Lung (tissue), 12 donors: ENCODE data around the gene IGSF23. TPM values are rescaled to one million over a fixed set of nuclear protein-coding genes. Genes with fewer than 3 reads are reported as not detected.
"Not testable (repeated sequence)": the region's sequence is repeated elsewhere in the genome, so short reads cannot be mapped to it uniquely, and the experiment has no call there.

ENCODE experiments used
- ATAC-seq: fragments of 200-7000 bp; cut with Tn5 transposase; one replicate; pipeline ENCODE4 v1.9.1; 2020; ENCODE audit warnings: moderate number of reproducible peaks; ENCODE audit not compliant: insufficient read depth, low FRiP score
- DNase-seq, 3 donors: peaks; one replicate each; pipeline ENCODE4 v3.0.0-alpha.2; 2013 to 2017
- H3K27ac ChIP-seq, 2 donors: one replicate each; pipeline ENCODE4 v1.5.1; 2013; ENCODE audit warnings: mild to moderate bottlenecking in 2 of 2, moderate library complexity in 2 of 2, control low read depth in 1 of 2, inconsistent platforms in 1 of 2, low read depth in 1 of 2, low read length in 1 of 2
- H3K27me3 ChIP-seq, 3 donors: one replicate each; pipeline ENCODE4 v1.5.1; 2013; ENCODE audit warnings: low read length in 2 of 3; ENCODE audit not compliant: control insufficient read depth in 3 of 3, insufficient read depth in 3 of 3
- H3K36me3 ChIP-seq, 4 donors: one replicate each; pipeline ENCODE4 v1.5.1; 2013; ENCODE audit warnings: low read length in 4 of 4, mild to moderate bottlenecking in 1 of 4, moderate library complexity in 1 of 4; ENCODE audit not compliant: control insufficient read depth in 4 of 4, insufficient read depth in 4 of 4
- H3K4me1 ChIP-seq, 5 donors: one replicate each; pipeline ENCODE4 v1.5.1; 2013; ENCODE audit warnings: low read length in 5 of 5, mild to moderate bottlenecking in 2 of 5, moderate library complexity in 1 of 5; ENCODE audit not compliant: control insufficient read depth in 5 of 5, insufficient read depth in 5 of 5
- H3K4me3 ChIP-seq: one replicate; pipeline ENCODE4 v1.5.1; 2013; ENCODE audit warnings: mild to moderate bottlenecking, control low read depth, moderate library complexity
- H3K9ac ChIP-seq, 2 donors: one replicate each; pipeline ENCODE4 v1.5.1; 2013; ENCODE audit warnings: low read length in 2 of 2, control low read depth in 1 of 2; ENCODE audit not compliant: insufficient read depth in 1 of 2
- H3K9me3 ChIP-seq, 4 donors: one replicate each; pipeline ENCODE4 v1.5.1; 2013; ENCODE audit warnings: low read length in 3 of 4, mild to moderate bottlenecking in 1 of 4, moderate library complexity in 1 of 4; ENCODE audit not compliant: control insufficient read depth in 4 of 4, insufficient read depth in 3 of 4
- WGBS, 2 donors: extraction: QIAGEN DNeasy Blood & Tissue Kit; methylation state at CpG; one replicate each; pipeline ENCODE4 v1.1.7; 2013; 5-methylcytosine and 5-hydroxymethylcytosine counted together
- polyA plus RNA-seq, 2 donors: library from polyadenylated mRNA; stranded (reverse); fragments of 200-250 nt; gene quantifications; one replicate each; pipeline ENCODE4 v1.2.1, GENCODE V29; 2013
- total RNA-seq, 2 donors: library from RNA; depleted of rRNA in 1 of 2; stranded (reverse); fragments of >200 nt in 1 of 2; gene quantifications; one replicate each; pipeline ENCODE4 v1.2.1, GENCODE V29; 2014 to 2021
- TF ChIP-seq, protein P1 (sequence below): IDR thresholded peaks from 2 replicates; pipeline ENCODE4 v1.5.1; 2012; ENCODE audit warnings: mild to moderate bottlenecking; ENCODE audit errors: control extremely low read depth, extremely low read depth
- donor health status: control.
- donor health status: control.
- donor health status: Bipolar disorder and iron deficiency.
- donor health status: healthy.
- donor health status: DM: yes; HTN: yes; CAD: no.

Gene IGSF23
- total and polyA plus RNA-seq, 4 donors = not detected

DNA sequence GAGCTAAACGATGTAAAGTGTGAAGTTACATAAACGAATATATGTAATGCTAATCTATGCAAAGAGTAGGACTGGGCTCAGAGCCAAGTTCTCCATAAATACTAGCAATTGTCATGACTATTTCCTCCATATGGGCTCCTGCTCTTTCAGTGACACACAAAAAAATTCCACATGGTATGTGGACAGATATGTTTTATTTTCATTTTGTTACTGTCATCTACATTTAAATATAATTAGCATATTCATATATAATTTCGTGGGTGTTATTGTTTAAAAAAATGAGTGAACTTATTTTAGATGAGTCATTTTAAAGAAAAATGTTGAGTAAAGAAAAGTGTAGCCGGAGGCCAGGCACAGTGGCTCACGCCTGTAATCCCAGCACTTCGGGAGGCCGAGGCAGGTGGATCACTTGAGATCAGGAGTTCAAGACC is 5.0 kb upstream of the IGSF23 start:
- DNase-seq (peak; percentile 51 to 87 (median 85)), ATAC-seq (no peak)
- 53 to 59% methylated on average over 7 of the region's 7 CpGs for WGBS, 2 donors
- no peak overlapping the region for H3K27ac ChIP-seq
- H3K36me3 ChIP-seq = no peaks in the 10 kb centered on the region
- H3K4me3 ChIP-seq = no peak overlapping the region
- no peaks in the 10 kb centered on the region for H3K9me3 ChIP-seq
- TF ChIP-seq, protein P1, sequence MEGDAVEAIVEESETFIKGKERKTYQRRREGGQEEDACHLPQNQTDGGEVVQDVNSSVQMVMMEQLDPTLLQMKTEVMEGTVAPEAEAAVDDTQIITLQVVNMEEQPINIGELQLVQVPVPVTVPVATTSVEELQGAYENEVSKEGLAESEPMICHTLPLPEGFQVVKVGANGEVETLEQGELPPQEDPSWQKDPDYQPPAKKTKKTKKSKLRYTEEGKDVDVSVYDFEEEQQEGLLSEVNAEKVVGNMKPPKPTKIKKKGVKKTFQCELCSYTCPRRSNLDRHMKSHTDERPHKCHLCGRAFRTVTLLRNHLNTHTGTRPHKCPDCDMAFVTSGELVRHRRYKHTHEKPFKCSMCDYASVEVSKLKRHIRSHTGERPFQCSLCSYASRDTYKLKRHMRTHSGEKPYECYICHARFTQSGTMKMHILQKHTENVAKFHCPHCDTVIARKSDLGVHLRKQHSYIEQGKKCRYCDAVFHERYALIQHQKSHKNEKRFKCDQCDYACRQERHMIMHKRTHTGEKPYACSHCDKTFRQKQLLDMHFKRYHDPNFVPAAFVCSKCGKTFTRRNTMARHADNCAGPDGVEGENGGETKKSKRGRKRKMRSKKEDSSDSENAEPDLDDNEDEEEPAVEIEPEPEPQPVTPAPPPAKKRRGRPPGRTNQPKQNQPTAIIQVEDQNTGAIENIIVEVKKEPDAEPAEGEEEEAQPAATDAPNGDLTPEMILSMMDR = no peak
- H3K9ac ChIP-seq = no peak overlapping the region
- H3K27me3 ChIP-seq = no peaks in the 10 kb centered on the region
- peaks cover 0 to 10% (median 4%) of the 10 kb centered on the region in 5 donors for H3K4me1 ChIP-seq

DNA sequence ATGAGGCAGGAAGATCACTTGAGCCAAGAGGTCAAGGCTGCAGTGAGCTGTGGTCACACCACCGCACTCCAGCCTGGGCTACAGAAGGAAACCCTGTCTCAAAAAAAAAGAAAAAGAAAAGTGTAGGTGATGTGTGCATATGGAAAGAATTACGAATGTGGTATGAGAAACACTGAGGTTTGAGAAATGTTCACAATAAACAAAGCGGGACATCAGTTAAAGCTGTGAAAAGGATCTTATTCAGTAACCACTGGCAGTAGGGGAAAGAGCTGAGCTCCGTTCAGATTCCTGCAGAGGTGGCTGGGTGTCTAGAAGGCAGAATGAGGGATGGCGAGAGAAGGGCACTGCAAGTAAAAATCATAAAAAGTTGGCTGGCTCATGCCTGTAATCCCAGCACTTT is 4.1 kb upstream of the IGSF23 start:
- TF ChIP-seq, protein P1 = no peak
- Histone ChIP-seq H3K27ac (no peak overlapping the region), H3K9me3 (no peaks in the 10 kb centered on the region), H3K36me3 (no peaks in the 10 kb centered on the region), H3K4me1 (peaks cover 0 to 7% (median 4%) of the 10 kb centered on the region in 5 donors), H3K27me3 (no peaks in the 10 kb centered on the region), H3K9ac (no peak overlapping the region), H3K4me3 (no peak overlapping the region)
- DNase-seq (no peak), ATAC-seq (no peak)
- WGBS, 2 donors = 88 to 93% methylated on average over 5 of the region's 5 CpGs

DNA sequence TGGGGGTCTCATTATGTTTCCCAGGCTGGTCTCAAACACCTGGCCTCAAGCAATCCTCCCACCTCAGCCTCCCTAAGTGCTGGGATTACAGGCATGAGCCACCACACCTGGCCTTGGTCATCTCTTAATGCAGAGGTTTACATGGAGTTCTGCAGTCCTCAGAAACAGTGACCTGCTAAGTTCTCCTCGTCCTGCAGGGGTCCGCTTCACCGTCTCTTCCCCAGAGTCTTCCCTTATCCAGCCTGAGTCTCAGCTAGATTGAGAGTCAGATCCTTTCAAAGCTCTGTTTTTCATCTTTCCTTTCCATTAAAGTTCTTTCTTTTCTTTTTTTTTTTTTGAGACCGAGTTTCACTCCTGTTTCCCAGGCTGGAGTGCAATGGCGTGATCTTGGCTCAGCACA is 2.9 kb upstream of the IGSF23 start:
- H3K9ac ChIP-seq, H3K4me1 ChIP-seq, H3K27ac ChIP-seq, H3K27me3 ChIP-seq, DNase-seq, H3K4me3 ChIP-seq, H3K9me3 ChIP-seq, H3K36me3 ChIP-seq: not testable (repeated sequence)
- ATAC-seq = peak; percentile 34
- WGBS, 2 donors = 28 to 83% methylated on average over 5 of the region's 5 CpGs

DNA sequence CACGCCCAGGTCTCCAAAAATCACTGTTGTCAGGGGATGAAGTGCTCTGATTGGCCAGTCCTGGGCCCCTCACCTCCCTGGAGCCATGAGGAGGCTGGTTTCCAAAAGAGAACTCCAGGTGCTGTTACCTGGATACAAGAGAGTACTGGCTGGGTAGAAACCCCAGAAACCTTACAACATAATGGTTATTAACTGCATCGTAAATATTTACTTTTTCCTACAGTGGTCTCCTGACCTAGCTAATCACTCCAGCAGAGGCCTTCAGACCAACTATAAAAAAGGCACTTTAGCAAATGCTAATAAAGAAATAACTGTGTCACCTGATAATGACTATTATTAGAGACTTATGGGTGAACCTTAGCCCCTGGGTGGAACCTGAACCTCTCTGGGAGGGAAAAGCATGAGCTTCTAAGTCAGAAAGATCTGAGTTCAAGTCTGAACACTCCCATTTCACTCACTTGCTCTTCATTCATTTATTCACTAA is 1.5 kb upstream of the IGSF23 start:
- no peak for ATAC-seq

More for the DNA sequence above, 1.5 kb upstream of the IGSF23 start:
- WGBS, 2 donors = 74 to 91% methylated on average over 2 of the region's 2 CpGs
- Histone ChIP-seq H3K27ac (no peak overlapping the region), H3K4me1 (peaks cover 0 to 7% (median 4%) of the 10 kb centered on the region in 5 donors), H3K36me3 (no peaks in the 10 kb centered on the region), H3K9ac (no peak overlapping the region), H3K4me3 (no peak overlapping the region), H3K9me3 (no peaks in the 10 kb centered on the region), H3K27me3 (no peaks in the 10 kb centered on the region)
- DNase-seq = peak; percentile 38 to 60 (median 38)
- TF ChIP-seq, protein P1 = no peak
